Sigmoid colon (tissue), 7 donors: Measurements from ENCODE around the gene PTPN7. TPM values are rescaled to one million over a fixed set of nuclear protein-coding genes. Genes with fewer than 3 reads are reported as not detected.

Experiments used
- DNase-seq: peaks from one replicate; pipeline ENCODE4 v3.0.0-alpha.2; 2019
- H3K27ac ChIP-seq, 4 donors: fragments of 200-600 bp; sonication (generic); one replicate each; pipeline ENCODE4 v1.5.1; 2016 to 2019; ENCODE audit warnings: mild to moderate bottlenecking in 1 of 4
- H3K27me3 ChIP-seq, 3 donors: fragments of 200-600 bp; sonication (generic); one replicate each; pipeline ENCODE4 v1.5.1; 2019; ENCODE audit warnings: mild to moderate bottlenecking in 1 of 3
- H3K36me3 ChIP-seq, 4 donors: fragments of 200-600 bp; sonication (generic); one replicate each; pipeline ENCODE4 v1.5.1; 2016 to 2019
- H3K4me1 ChIP-seq, 4 donors: fragments of 200-600 bp; sonication (generic); one replicate each; pipeline ENCODE4 v1.5.1; 2017 to 2019
- H3K4me3 ChIP-seq, 4 donors: fragments of 200-600 bp; sonication (generic); one replicate each; pipeline ENCODE4 v1.5.1; 2017 to 2019; ENCODE audit warnings: mild to moderate bottlenecking in 2 of 4, moderate library complexity in 1 of 4
- H3K9me3 ChIP-seq, 4 donors: fragments of 200-600 bp in 3 of 4; sonication (generic) in 3 of 4; one replicate each; pipeline versions ENCODE4 v1.5.1 to v1.6.1; 2013 to 2019
- CTCF ChIP-seq, 4 experiments: fragments of 450-650 bp in 3 of 4; fragments of 200-600 bp in 1 of 4; IDR thresholded peaks; one replicate each; pipeline ENCODE4 v1.5.1; 2016 to 2019; ENCODE audit warnings: antibody characterized with exemption in 4 of 4, mild to moderate bottlenecking in 3 of 4, moderate library complexity in 2 of 4
- EP300 ChIP-seq, 4 donors: sonication (generic); formaldehyde crosslinking; IDR thresholded peaks; one replicate each; pipeline ENCODE4 v1.6.1; 2017; ENCODE audit warnings: antibody characterized with exemption in 4 of 4
- POLR2A ChIP-seq, 2 donors: fragments of 450-650 bp; IDR thresholded peaks; one replicate each; pipeline ENCODE4 v1.6.1; 2016; ENCODE audit warnings: antibody characterized with exemption in 2 of 2, mild to moderate bottlenecking in 2 of 2, moderate library complexity in 2 of 2
- POLR2AphosphoS5 ChIP-seq, 4 donors: sonication (generic); formaldehyde crosslinking; IDR thresholded peaks; one replicate each; pipeline ENCODE4 v1.6.1; 2017; ENCODE audit warnings: antibody characterized with exemption in 4 of 4
- WGBS, 2 donors: extraction: QIAGEN DNeasy Blood & Tissue Kit; methylation state at CpG; one replicate each; pipeline ENCODE4 v1.1.7; 2013; 5-methylcytosine and 5-hydroxymethylcytosine counted together
- intact Hi-C: fragments of 100-400 bp; cut with DNase I; formaldehyde crosslinking; loops from one replicate; pipeline ENCODE4 v1.15.1; 2023
- polyA plus RNA-seq, 3 donors: library from polyadenylated mRNA; stranded (reverse); fragments of 200-250 nt; gene quantifications; one replicate each; pipeline ENCODE4 v1.2.3, GENCODE V29; 2013
- total RNA-seq, 4 donors: library from RNA; depleted of rRNA; stranded (reverse); fragments of >200 nt; gene quantifications; one replicate each; pipeline ENCODE4 v1.1.0, GENCODE V29; 2016
- donor health status: healthy with polysubstance abuse.
- donor health status: Bipolar disorder and iron deficiency.
- donor health status: healthy.

The PTPN7 gene
- total and polyA plus RNA-seq, 7 donors, result 0.71 to 18.2 (median 4.5) TPM; not detected in 1

DNA sequence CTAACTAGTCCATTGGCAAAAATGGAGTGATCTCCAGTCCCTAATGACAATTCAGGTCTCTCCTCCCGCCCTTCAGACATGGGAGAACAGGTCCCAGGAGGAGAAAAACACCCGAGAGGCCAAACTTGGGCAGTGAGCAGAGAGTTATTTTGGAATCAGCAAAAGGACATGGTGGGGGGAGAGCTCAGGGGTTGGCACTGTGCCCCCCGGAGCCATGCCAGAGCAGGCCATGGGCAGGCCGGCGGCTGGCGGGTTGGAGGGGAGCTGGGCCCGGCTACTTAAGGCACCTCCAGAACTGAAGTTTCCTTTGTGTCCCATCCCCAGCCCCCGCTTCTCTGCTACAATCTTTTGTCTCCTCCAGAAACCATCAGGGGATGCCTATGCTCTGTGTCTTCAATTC lies 40.3 kb upstream of the PTPN7 start:
- DNase-seq, result no peak
- Histone ChIP-seq H3K9me3 (no peaks in the 10 kb centered on the region), H3K36me3 (no peaks in the 10 kb centered on the region), H3K4me1 (peaks cover 0 to 7% (median 0%) of the 10 kb centered on the region in 4 donors), H3K4me3 (no peak overlapping the region), H3K27me3 (no peaks in the 10 kb centered on the region), H3K27ac (no peak overlapping the region)
- intact Hi-C loops, result no loop called here
- 91% methylated on average over 8 of the region's 8 CpGs for WGBS, 2 donors
- TF ChIP-seq POLR2AphosphoS5 (IDR thresholded peaks at IDR 0.05), result no peak
- TF ChIP-seq POLR2A (IDR thresholded peaks at IDR 0.05), result no peak
- TF ChIP-seq CTCF (IDR thresholded peaks at IDR 0.05), result no peak
- no peak for TF ChIP-seq EP300 (IDR thresholded peaks at IDR 0.05)

- peaks cover 0 to 7% (median 0%) of the 10 kb centered on the region in 4 donors for H3K4me1 ChIP-seq
- WGBS, 2 donors, result 19 to 62% methylated on average over 4 of the region's 4 CpGs
- no peaks in the 10 kb centered on the region for H3K36me3 ChIP-seq
- H3K4me3 ChIP-seq, result no peak overlapping the region
- intact Hi-C loops, result no loop called here
- TF ChIP-seq POLR2A (IDR thresholded peaks at IDR 0.05) (no peak), EP300 (IDR thresholded peaks at IDR 0.05) (no peak), CTCF (IDR thresholded peaks at IDR 0.05) (no peak), POLR2AphosphoS5 (IDR thresholded peaks at IDR 0.05) (no peak)
- H3K9me3 ChIP-seq, result no peaks in the 10 kb centered on the region
- no peak for DNase-seq
- peaks cover 0 to 4% (median 0%) of the 10 kb centered on the region in 3 donors for H3K27me3 ChIP-seq
- no peak overlapping the region for H3K27ac ChIP-seq
Measured at GRCh38 chr1:202200112-202200548, 39.7 kb upstream of the PTPN7 start.

GRCh38 chr1:202199040-202199889 lies 38.9 kb upstream of the PTPN7 start:
- peaks cover 0 to 7% (median 0%) of the 10 kb centered on the region in 4 donors for H3K4me1 ChIP-seq
- H3K27ac ChIP-seq, result no peak overlapping the region
- no peaks in the 10 kb centered on the region for H3K36me3 ChIP-seq
- no peak for TF ChIP-seq CTCF (IDR thresholded peaks at IDR 0.05)
- no peak overlapping the region for H3K4me3 ChIP-seq
- peaks cover under 1 to 12% (median under 1%) of the 10 kb centered on the region in 3 donors for H3K27me3 ChIP-seq
- 10 to 24% methylated on average over 16 of the region's 16 CpGs for WGBS, 2 donors
- intact Hi-C loops, result no loop called here
- H3K9me3 ChIP-seq, result no peaks in the 10 kb centered on the region
- DNase-seq, result no peak

- no peak for DNase-seq
- Histone ChIP-seq H3K27ac (no peak overlapping the region), H3K4me3 (no peak overlapping the region), H3K27me3 (peaks cover 8 to 22% (median 10%) of the 10 kb centered on the region in 3 donors), H3K9me3 (no peaks in the 10 kb centered on the region), H3K4me1 (peaks cover 0 to 14% (median 6%) of the 10 kb centered on the region in 4 donors), H3K36me3 (no peaks in the 10 kb centered on the region)
- no peak for TF ChIP-seq POLR2A (IDR thresholded peaks at IDR 0.05)
- no peak for TF ChIP-seq CTCF (IDR thresholded peaks at IDR 0.05)
- no peak for TF ChIP-seq EP300 (IDR thresholded peaks at IDR 0.05)
- TF ChIP-seq POLR2AphosphoS5 (IDR thresholded peaks at IDR 0.05), result no peak
- 17 to 71% methylated on average over 1 of the region's 1 CpG for WGBS, 2 donors
- intact Hi-C loops, result no loop called here
Measured at GRCh38 chr1:202198366-202198724, 37.9 kb upstream of the PTPN7 start.
